Stimulated activated CD8-positive, alpha-beta memory T cell treated with anti-CD3 and anti-CD28 coated beads, Interleukin-12 subunit alpha, Interleukin-12 subunit beta, amount 100 ng/mL, for 24 hours (primary cell): ENCODE data around the gene WNT9A.
"Not testable (repeated sequence)": the region's sequence is repeated elsewhere in the genome, so short reads cannot be mapped to it uniquely, and the experiment has no call there.

ENCODE experiments used
- DNase-seq: peaks from one replicate; pipeline ENCODE4 v3.0.0-alpha.2; 2020; ENCODE audit errors: extremely low read depth

The WNT9A gene

DNA sequence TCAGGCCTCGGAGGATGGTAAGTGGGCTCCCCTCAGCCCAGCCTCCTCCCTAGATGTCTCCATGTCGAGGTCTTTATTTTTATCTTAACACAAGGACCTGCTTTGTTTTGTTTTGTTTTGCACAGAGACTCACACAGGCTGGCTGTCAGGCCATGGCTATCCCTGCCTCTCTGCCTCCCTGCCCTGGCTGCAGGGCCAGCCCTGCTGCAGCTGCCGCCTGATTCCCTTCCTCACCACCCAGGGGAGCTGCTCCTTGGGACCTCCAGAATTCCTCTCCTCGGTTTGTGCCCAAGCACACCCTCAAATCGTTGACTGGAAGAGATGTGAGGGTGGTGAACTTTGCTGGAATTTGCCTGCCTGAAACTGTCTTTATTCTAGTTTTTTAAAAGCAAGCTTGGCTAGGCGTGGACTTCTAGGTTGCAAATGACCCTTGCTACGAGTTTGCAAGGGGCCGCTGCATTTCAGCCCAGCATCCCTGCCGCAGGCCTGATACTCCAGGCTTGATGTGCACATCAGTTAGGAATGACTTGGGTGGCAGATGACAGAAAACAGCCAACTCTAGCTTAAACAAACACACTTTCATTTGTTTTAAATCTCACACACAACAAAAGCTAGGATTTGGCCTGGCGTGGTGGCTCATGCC is 37.1 kb downstream of the WNT9A start:
- DNase-seq: no peak

DNA sequence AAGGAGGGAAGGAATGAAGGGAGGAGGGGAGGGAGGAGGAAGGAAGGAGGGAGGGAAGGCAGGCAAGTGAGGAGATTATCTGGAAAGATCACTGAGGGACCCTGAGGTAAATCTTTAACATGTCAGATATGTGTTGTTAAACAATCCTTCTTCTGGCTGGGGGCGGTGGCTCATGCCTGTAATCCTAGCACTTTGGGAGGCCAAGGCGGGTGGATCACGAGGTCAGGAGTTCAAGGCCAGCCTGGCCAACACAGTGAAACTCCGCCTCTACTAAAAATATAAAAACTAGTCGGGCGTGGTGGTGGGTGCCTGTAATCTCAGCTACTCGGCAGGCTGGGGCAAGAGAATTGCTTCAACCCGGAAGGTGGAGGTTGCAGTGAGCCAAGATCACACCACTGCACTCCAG is 37.8 kb downstream of the WNT9A start:
- DNase-seq: not testable (repeated sequence)

DNA sequence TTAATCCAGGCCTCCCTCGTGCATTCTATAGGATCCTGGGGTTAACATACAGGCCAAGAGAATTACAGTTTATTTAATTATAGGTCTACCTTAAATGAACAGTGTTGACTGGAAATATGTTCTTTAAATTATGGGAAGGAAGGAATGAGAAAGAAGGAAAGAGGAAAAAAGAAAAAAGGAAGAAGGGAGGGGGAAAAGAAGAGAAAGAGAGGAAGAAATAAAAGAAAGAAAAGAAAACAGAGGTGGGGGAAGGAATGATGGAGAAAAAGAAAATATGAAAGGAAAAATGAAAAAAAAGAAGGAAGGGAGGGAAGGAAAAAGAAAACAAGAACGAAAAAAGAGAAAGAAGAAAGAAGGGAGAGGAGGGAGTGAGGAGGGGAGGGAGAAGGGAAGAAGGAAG is 38.5 kb downstream of the WNT9A start:
- DNase-seq: no peak

DNA sequence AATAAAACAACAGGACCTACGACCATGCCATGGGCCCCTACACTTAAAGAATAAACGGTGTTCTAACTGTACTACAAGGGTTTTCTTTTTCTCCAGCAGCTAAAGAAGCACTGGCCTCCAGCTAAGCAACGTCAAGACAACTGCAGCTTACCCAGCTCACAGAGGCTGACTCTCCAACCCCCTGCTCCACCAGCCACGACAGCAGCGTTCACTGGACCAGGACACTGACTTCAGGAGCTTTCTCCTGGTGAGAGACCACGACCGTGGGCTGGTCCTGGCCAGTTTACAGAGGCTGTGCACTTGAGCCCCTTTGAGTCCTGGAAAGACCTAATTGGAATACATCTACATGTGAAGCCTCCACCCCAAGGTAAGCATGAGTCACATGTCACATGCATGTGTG is 39.4 kb downstream of the WNT9A start:
- no peak for DNase-seq

DNA sequence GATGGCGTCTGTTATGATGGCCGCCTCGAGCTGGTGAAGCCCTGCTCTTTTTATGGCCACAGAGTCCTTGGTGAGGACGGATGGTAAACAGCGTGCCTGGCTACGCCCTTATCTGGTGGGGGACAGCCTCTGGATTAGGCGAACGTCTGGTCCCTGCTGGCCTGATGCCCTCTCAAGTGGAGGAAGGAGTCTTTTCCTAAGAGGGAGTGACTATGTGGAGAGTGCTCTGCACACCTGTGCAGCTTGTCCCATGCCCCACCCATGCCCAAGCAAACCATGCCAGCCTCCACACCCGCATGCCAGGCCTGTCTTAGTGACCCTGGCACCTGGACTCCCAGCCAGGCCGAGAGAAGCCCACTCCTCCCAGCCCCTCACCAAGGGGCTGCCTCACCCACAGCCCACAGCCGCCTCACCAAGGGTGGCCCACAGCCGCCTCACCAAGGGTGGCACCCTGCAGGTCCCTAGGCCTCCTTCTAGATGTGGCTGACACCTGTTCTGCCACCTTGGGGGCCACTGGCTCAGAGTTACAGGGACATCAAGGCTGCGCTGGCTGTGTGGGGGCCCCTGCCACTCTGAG is 40.2 kb downstream of the WNT9A start:
- no peak for DNase-seq

DNA sequence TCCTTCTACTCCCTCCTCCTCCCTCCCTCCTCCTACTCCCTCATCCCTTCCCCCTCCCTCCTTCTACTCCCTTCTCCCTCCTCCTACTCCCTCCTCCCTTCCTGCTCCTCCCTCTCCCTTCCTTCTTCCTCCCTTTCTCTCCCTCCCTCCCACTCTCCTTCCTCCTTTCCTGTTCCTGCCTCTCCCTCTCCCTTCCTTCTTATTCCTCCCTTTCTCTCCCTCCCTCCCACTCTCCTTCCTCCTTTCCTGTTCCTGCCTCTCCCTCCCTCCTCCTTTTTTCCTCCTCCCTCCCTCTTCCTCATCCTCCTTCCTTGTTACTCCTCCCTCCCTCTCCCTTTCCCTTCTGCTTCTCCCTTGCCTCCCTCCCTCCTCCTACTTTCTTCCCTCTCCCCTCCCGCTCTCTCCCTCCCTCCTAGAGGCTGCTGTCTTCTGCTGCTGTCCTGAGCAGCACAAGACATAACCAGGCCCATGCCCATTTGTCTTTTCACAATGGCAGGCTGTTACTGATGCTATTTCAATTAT is 41.1 kb downstream of the WNT9A start:
- no peak for DNase-seq

DNA sequence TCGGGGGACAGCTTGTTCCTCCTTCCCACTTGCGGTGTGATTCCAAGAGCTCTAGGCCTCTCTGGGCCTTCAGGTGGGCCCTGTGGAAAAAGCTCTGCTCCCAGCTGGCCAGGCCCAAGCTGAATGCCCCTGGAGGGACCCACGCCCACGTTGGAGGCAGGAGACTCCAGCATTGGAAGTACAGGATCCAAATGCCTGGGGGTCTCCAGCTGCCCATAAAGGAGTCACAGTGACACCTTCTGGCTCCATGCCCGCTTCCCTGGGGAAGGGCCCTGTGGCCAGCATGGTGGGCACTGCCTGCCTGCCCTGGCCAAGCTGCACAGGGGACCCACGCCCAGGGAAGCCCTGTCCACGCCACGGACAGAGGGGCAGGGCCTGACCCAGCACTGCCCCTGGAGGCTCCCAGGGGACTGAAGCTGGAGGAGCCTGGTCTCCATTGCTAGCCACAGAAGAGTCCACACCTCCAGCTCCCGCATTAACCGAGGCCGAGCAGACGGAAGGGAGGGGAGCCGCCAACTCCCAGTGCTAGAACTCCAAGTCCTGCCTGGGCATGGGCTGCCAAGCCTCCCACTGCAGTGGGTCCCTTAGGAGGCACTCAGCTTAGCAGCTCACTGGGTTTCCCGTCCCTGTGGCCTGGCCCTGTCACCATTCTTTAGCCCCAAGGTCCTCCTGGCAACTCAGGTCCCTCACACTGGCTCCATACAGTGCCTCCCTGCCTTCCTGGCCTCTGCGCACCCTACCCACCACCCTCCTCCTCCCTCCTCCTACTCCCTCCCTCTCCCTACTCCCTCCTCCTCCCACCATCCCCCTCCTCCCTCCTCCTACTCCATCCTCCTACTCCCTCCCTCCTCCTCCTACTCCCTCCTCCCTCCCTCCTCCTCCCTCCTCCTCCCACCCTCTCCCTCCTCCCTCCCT is 41.9 kb downstream of the WNT9A start:
- no peak for DNase-seq

DNA sequence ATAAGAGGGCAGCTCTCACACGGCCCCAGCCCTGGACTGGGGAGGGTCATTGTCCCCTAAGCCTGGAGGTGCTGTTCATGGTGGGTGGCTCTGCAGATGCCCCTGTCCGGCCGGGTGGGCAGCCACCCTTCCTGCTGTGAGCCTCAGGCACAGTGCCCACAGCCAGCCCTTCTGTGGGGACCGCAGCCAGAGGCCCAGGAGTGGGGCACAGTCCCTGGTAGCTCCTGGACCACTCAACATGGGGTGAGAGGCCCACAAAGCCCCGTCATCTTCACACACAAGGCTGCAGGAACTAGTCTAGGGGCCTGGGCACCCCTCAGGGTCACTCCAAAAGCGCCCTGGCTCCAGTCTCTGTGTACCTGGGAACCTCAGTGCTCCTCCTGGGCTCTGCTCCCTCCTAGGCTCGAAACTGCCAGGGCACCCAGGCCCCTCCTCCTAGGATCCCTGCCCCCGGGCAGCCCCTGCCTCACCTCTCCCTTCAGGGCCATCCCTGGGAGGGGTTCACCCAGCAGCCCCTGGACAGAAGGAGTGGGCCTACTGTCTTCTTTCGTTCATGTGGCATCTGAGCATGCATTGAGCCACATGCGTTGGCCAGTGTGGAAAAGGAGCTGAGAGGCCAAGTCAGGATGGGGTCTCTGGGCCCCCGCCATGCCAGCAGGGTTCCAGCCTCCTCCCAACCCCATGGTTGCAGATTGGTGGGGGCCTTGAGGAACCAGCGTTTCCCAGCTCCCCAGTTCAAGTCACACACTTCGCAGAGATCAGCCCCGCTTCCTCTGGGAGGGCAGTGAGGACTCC is 43.0 kb downstream of the WNT9A start:
- DNase-seq: no peak

DNA sequence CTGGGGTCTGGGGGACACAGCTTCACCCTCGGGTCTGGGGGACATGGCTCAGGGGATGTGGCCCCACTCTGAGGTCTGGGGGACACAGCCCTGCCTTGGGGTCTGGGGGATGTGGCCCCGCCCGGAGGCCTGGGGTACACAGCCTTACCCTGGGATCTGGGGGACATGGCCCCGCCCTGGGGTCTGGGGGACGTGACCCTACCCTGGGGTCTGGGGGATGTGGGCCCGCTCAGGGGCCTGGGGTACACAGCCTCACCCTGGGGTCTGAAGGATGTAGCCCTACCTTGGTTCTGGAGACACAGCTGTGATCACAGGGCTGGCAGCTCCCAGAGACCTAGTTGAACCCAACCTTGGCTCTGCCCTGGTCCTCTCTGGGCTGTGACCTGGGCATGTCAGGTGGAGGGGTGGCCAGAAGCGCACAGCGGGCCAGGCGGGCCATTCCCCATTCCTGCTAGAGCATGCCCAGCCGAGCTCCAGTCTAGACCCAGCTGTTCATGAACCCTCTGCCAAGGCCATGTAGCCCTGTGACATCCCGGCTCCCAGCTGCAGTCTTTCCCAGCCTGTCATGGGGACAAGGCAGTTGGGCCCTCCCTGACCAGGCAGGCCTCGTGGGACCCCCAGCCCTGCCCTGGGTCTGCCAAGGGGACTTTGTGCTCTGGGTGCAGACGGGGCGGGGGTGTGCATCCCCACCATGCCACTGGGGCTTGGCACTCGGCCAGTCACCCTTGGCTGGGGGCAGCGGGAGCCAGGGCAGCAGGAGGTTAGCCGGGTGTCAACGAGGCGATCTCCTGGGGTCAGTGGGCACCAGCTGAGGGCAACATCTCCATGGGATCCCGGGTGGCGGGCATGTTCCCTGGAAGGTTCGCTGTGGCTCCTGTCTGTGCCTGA is 43.9 kb downstream of the WNT9A start:
- DNase-seq: no peak

DNA sequence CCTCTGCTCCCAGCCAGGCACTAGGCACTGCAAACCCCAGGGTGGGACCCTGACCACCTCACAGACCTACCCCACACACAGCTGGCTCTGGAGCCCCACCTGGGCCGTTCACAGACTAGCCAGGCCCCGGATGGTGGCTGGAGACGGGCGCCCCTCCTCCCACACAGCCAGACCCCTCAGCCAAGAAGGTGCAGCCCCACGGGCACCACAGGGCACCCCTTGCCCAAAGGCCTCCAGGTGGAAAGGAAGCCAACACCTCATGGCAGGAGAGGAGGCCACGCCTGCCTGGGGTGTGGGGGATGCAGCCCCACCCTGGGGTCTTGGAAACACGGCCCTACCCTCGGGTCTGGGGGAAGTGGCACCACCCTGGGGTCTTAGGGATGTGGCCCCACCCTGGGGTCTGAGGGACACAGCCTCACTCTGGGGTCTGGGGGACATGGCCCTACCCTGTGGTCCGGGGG is 44.6 kb downstream of the WNT9A start:
- no peak for DNase-seq

DNA sequence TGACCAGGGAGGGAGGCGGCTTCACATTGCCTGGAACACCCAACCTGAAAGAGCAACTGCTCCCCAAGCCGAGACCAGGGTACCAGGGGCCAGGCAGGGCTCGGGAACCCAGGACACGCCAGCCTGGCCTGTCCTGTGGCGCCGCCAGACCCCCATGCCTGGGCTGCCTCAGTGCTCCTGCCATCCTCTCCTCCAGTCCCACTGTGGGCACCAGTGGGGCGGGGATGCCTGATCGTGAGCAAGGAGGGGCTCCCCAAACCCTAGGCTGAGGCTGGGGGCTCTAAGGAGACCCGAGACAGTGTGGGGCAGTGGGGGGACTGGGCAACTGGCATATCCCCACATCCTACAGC is 45.1 kb downstream of the WNT9A start:
- DNase-seq: no peak

DNA sequence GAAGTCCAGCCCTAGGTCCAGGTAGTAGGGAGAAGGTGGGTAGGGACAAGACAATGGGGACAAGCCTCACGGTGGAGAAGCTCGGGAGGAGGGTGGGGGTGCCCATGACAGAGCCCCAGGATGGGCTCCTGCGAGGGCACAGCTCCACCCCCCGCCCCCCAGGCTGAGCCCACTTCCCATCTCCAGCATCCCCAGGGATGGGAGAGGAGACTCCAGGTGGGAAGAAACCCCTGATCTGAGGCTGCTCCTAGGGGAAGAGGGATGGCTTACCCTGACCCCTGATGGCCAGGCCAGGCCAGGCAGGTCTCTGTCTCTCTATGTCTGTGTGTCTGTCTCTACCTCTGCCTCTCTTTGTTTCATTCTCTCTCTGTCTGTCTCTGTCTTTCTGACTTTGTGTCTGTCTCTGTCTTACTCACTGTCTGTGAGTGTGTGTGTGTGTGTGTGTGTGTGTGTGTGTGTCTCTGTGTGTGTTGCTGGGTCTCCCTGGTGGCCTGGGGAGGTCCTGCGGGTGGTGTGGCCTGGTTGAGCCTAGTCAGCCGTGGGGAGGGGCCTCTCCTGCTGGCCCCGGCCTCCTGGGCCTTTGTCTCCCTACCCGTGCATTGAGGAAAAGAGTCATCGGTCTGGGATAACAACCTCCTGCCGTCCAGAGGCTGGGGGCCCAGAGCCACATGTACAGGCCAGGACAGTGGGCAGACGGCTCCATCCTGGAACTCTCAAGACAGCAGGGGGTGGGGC is 45.7 kb downstream of the WNT9A start:
- DNase-seq: no peak

DNA sequence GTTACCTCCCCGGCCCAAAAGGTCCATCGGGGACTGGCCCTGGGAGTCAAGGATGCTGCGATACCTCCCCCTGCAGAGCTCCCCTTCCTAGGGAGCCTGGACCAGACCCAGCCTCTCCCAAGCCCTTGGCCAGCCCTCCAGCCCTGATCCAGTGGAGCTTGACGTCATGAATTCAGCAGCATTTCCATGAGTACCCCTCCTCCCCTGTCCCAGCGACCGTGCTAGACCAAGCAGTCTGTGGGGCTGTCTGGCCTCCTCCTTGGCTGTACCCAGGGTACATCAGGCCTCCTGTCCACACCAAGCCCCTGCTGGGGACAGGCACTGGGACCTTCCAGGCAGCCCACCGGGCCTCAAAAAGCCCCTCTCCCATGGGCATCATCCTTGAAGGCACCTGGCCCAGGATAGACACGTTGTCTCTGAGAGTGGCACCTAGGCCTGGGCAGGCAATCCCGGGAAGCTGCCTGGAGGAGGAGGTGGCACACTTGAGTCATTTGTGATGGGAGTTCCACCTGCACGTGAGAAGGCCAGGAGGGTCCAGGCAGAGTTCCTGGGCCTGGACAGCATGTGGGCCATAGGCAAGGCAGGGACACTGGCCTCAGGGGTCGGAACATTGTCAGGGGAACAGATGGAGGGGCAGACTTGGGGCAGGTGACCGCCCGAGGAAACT is 46.4 kb downstream of the WNT9A start:
- no peak for DNase-seq

DNA sequence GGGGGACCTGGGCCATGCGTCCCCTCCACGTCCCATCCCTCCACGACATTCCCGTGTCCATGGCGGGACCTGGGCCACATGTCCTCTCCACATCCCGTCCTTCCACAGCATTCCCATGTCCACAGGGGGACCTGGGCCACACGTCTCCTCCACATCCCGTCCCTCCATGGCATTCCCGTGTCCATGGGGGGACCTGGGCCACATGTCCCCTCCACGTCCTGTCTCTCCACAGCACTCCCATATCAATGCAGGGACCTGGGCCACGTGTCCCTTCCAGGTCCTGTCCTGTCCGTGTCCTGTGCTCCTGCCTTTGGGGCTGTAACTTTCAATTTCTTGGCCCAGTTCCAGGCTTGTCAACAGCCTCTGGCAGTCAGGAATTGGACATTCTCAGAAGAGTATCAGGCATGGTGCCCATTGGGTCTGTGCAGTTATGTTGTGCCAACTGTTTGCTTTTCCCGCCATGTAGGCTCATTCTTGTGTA is 47.1 kb downstream of the WNT9A start:
- DNase-seq: no peak

DNA sequence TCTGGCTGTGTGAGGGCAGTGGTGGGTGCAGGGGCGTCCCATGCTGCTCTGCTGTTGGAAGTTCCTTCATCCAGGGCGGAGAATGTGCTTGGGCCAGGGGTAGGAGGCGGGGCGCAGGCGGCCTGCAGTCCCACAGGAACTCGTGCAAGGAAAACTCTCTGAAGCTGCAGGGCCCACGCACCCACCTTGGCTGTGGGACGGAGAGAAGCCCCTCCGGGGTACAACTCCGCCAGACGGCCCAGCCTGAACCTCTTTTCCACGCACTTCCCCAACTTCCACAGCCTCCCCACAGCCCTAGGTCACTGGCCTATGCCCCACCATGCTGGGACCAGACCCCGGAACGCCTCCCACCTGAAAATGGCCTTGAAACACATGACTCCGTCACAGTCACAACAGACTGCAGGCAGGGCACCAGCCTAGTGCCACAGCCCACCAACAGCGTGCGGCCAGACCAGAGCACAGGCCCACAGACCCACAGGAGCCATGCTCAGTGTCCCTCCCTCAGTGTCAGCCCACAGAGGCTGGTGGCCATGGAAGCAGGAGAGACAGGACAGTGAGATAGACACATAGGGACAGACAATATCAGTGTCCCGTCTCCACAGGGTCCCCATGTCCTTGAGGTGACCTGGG is 47.8 kb downstream of the WNT9A start:
- no peak for DNase-seq

DNA sequence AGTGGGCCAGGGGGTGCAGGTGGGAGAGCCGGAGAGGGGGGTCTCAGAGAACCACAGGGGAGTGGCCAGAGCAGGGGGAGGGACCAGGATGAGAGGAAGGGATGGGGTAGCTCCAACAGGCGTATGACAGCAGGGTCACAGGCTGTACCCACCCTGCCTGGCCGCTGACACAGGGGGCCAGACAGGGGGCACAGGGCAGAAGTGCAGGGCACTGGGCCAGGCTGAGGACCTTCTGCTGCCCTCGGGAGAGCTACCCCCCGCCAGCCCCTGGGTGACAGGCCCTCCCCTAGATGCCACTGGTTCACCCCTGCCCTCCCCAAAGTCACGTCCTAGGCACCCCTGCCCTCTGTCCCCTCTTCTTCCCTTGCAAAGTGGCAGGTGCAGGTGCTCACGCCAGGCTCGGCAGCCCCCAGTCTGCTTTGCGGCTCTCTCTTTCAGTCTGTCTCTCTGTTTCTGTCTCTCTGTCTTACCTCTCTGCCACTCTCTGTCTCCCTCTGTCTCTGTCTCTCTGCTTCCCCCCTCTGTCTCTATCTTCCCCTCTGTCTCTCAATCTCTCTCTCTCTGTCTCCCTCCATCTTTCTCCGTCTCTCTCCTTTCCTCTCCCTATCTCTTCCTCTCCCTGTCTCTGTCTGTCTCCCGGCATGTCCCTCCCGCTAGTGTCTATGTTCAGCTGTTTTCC is 48.5 kb downstream of the WNT9A start:
- DNase-seq: no peak

DNA sequence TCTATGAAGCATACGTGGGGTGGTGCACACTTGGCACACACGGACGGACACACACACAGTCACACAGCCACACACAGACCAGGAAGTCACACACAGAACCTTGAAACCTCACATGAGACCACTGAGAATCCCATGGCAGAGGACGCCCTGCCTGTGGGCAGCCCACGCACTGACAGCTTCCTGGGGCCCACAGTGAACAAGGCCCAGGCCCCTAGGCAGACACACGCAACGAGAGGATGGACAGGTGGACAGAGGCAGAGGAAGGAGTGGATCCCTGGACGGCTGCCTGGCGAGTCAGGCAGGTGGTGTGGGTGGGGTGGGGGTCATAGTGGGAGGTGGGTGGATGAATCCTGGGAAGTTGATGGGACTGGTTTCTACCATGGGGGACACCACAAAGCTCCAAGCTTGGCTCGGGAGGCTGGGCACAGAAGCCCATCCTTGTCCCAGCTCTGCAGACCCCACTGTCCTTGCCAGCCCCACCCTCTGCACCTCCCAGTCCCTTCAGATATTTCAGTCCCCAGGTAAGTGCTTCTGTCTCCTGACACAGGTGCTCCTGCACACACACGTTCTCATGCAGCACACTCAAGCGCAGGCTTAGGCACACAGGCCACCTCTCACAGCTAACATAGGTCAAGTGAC is 49.1 kb downstream of the WNT9A start:
- DNase-seq: no peak
